KOPT-K1 (cell line): ENCODE data around the gene ST7.

Experiments used
- H3K27ac ChIP-seq: fragments of 200-600 bp; sonication (generic); 2 replicates; pipeline ENCODE4 v1.5.1; 2016; ENCODE audit warnings: antibody characterized with exemption, mild to moderate bottlenecking, low read depth, low read length; ENCODE audit not compliant: poor library complexity, severe bottlenecking
- H3K36me3 ChIP-seq: fragments of 200-600 bp; sonication (generic); 2 replicates; pipeline ENCODE4 v1.5.1; 2017; ENCODE audit warnings: antibody characterized with exemption, mild to moderate bottlenecking, low read length, moderate library complexity; ENCODE audit not compliant: insufficient read depth
- H3K9me3 ChIP-seq: fragments of 200-600 bp; sonication (generic); 2 replicates; pipeline ENCODE4 v1.5.1; 2017; ENCODE audit warnings: antibody characterized with exemption, low read length, mild to moderate bottlenecking; ENCODE audit not compliant: insufficient read depth, poor library complexity, severe bottlenecking

ST7 gene

GRCh38 chr7:117278040-117278439, 324.7 kb downstream of the ST7 start:
- H3K36me3 ChIP-seq: no peaks in the 10 kb centered on the region
- H3K9me3 ChIP-seq: no peaks in the 10 kb centered on the region
- H3K27ac ChIP-seq: no peak overlapping the region

DNA sequence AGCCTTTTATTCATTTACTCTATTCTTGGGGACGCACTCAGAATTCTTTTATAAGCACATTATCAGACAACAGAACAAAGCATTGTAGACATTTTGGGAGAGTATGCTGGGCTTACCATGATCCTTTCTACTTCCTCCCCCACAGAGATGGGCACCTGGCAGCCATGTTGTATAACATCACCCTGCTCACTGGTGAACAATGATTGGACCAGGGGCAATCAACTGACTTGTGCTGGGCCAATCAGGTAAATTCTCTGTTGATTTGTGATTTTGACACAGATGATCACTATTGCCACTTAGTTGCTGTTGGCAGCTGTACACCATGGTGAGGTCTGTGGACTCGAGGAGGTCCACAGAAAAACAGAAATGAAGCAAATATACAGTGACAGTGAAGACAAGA, 325.9 kb downstream of the ST7 start:
- Histone ChIP-seq H3K36me3 (no peaks in the 10 kb centered on the region), H3K27ac (no peak overlapping the region), H3K9me3 (no peaks in the 10 kb centered on the region)
